IPS-11a (cell line): ENCODE data around the gene FAM217A.

ENCODE experiments used
- H3K4me3 ChIP-seq: one replicate; pipeline ENCODE4 v1.5.1; 2013; ENCODE audit warnings: low read depth, low read length, control low read depth

Gene FAM217A

GRCh38 chr6:4023240-4023639 lies 55.7 kb downstream of the FAM217A start:
- no peak overlapping the region for H3K4me3 ChIP-seq

- H3K4me3 ChIP-seq: peak overlapping the region; percentile 88
These were observed 56.9 kb downstream of the FAM217A start for GRCh38 chr6:4021854-4022695.

- peak overlapping the region; percentile 88 for H3K4me3 ChIP-seq
These were observed 57.6 kb downstream of the FAM217A start for GRCh38 chr6:4021133-4021853.

- H3K4me3 ChIP-seq: peak overlapping the region; percentile 88
These were observed 58.2 kb downstream of the FAM217A start for GRCh38 chr6:4020822-4021132.

GRCh38 chr6:4018924-4019236 lies 60.1 kb downstream of the FAM217A start:
- peak overlapping the region; percentile 78 for H3K4me3 ChIP-seq
